ENCODE results near the gene ACAP3. TPM values are rescaled to one million over a fixed set of nuclear protein-coding genes. Genes with fewer than 3 reads are reported as not detected.
"Not testable (repeated sequence)": the region's sequence is repeated elsewhere in the genome, so short reads cannot be mapped to it uniquely, and the experiment has no call there.

The ACAP3 gene
- total RNA-seq, 1 donor from 2014 or later: 26.1 TPM

DNA sequence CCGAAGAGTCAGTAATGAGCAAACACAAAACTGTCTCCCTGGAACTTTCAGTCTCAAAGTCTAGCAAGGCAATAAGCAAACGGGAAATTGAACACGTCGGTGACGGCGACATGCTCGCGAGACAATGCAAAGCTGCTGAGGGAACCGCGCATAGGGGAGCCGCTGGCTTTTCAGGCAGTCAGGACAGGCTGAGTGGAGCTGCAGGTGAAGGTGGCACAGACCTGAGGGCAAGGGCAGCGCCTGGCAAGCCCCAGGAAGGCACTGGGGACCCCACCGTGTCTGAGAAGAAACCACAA, 11.9 kb upstream of the ACAP3 start:
- Mint-ChIP-seq H3K36me3 (ENCODE audit: low read depth) (peaks cover 37% of the 10 kb centered on the region), H3K9me3 (no peaks in the 10 kb centered on the region), H3K27me3 (no peaks in the 10 kb centered on the region), H3K4me3 (no peak overlapping the region), H3K27ac (no peak overlapping the region), H3K4me1 (peaks cover 21% of the 10 kb centered on the region)
- no peak for TF ChIP-seq CTCF (IDR thresholded peaks at IDR 0.05)
- ATAC-seq (ENCODE audit: low read depth) (no peak), DNase-seq (no peak)
- POLR2A ChIA-PET: no interaction called here
- intact Hi-C loops (cut with micrococcal nuclease): no loop called here
- CTCF ChIA-PET: no interaction called here

DNA sequence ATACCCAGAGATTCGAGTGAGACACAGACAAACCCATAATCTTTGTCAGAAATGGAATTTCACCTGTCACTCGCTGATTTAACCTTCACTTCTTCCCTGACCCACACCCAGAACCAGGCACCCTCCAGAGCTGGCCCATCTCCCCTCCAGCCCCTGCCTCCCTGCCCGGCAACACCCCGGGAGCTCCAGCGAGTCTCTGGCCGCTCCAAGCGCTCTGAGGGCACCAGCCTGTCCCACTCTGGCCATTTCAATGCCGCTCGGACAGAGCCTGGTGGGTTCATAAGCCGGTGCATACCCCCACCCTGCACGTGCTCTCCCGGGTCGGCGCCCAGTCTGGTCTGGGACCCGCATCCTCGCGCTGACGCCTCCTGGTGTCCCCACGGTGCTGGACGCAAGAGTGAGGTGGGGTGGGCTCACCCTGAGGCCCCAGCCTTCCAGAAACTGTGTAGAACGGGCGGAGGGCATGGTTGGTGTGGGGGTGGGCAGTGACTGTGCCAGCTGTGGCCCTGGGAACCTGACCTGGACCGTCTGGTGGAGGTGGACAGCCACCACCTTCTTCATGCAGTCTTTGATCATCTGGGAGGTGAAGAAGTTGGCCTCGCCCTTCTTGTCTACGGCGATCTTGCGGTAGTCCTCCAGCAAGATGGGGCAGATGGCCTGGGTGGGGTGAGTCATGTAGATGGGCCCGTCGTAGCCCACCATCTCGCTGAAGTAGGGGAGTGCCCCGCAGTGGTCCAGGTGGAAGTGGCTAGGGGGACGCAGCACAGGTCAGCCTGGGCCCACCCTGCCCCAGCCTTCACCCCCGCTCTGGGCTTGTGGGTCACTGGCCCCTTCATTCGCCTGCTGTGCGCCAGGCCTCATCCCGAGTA, 11.3 kb upstream of the ACAP3 start:
- CTCF ChIA-PET: no interaction called here
- H3K9me3 Mint-ChIP-seq: no peaks in the 10 kb centered on the region
- POLR2A ChIA-PET: no interaction called here
- no peaks in the 10 kb centered on the region for H3K27me3 Mint-ChIP-seq
- no peak overlapping the region for H3K27ac Mint-ChIP-seq
- no peak for ATAC-seq (ENCODE audit: low read depth)
- H3K36me3 Mint-ChIP-seq (ENCODE audit: low read depth): peaks cover 40% of the 10 kb centered on the region
- intact Hi-C loops (cut with micrococcal nuclease): no loop called here
- no peak for TF ChIP-seq CTCF (IDR thresholded peaks at IDR 0.05)
- no peak for DNase-seq
- H3K4me3 Mint-ChIP-seq: no peak overlapping the region
- peaks cover 20% of the 10 kb centered on the region for H3K4me1 Mint-ChIP-seq

- ChIA-PET CTCF (no interaction called here), POLR2A (no interaction called here)
- Mint-ChIP-seq H3K27me3 (no peaks in the 10 kb centered on the region), H3K4me3 (no peak overlapping the region), H3K36me3 (ENCODE audit: low read depth) (peaks cover 45% of the 10 kb centered on the region), H3K9me3 (no peaks in the 10 kb centered on the region), H3K4me1 (peaks cover 15% of the 10 kb centered on the region), H3K27ac (no peak overlapping the region)
- TF ChIP-seq CTCF (IDR thresholded peaks at IDR 0.05): no peak
- DNase-seq (no peak), ATAC-seq (ENCODE audit: low read depth) (no peak)
- intact Hi-C loops (cut with micrococcal nuclease): no loop called here
Measured at GRCh38 chr1:1318131-1318652, 10.5 kb upstream of the ACAP3 start.

DNA sequence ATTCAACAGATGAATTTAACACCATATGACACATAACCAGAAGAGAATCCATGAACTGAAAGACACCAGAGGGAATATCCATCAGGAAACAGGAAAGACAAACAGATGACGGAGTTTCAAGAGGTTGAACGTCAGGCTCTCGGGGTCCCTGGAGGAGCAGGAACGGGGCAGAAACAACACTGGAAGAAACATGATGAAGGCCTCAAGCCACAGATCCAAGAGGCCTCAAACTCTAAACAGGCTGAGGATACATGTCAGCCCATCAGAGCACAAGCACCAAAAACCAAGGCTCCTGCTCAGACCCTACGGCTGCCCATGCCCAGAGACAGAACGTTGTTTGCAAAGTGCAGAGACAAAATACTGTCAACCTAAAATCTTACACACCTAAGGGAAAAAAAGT, 9.7 kb upstream of the ACAP3 start:
- ChIA-PET CTCF (no interaction called here), POLR2A (interaction anchor here (0.7 kb wide), 1 partner anchor 311 kb away, joined by 4 read pairs; no protein-coding TSS in a partner anchor)
- peaks cover 51% of the 10 kb centered on the region for H3K36me3 Mint-ChIP-seq (ENCODE audit: low read depth)
- H3K4me3 Mint-ChIP-seq: no peak overlapping the region
- no peak for TF ChIP-seq CTCF (IDR thresholded peaks at IDR 0.05)
- no peak overlapping the region for H3K27ac Mint-ChIP-seq
- no peak for ATAC-seq (ENCODE audit: low read depth)
- DNase-seq: no peak
- intact Hi-C loops (cut with micrococcal nuclease): no loop called here
- H3K27me3 Mint-ChIP-seq: no peaks in the 10 kb centered on the region
- peaks cover 10% of the 10 kb centered on the region for H3K4me1 Mint-ChIP-seq
- no peaks in the 10 kb centered on the region for H3K9me3 Mint-ChIP-seq

DNA sequence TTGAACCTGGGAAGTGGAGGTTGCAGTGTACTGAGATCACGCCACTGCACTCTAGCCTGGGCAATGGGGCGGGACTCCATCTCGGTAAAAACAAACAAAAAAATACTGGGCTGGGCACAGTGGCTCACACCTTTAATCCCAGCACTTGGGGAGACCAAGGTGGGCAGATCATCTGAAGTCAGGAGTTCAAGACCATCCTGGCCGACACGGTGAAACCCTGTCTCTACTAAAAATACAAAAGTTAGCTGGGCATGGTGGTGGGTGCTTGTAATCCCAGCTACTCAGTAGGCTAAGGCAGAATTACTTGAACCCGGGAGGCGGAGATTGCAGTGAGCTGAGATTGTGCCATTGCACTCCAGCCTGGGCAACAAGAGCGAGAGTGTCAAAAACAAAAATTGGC, 8.5 kb upstream of the ACAP3 start:
- peaks cover 53% of the 10 kb centered on the region for H3K36me3 Mint-ChIP-seq (ENCODE audit: low read depth)
- DNase-seq; CTCF ChIA-PET; intact Hi-C loops (cut with micrococcal nuclease); H3K9me3 Mint-ChIP-seq; H3K4me3 Mint-ChIP-seq; ATAC-seq (ENCODE audit: low read depth); POLR2A ChIA-PET; H3K4me1 Mint-ChIP-seq; H3K27ac Mint-ChIP-seq; H3K27me3 Mint-ChIP-seq: not testable (repeated sequence)

Measured in activated B cell treated with CpG ODN at 0.5 μM for 24 hours (primary cell).